GM12872 (cell line): ENCODE measurements around the gene MARCOL.

ENCODE experiments used
- CTCF ChIP-seq: IDR thresholded peaks from 3 replicates; pipeline ENCODE4 v1.5.1; 2011; ENCODE audit warnings: low read depth, mild to moderate bottlenecking, low read length, moderate library complexity; ENCODE audit not compliant: insufficient read depth

Gene MARCOL

GRCh38 chr5:148206620-148207019 is 31.7 kb upstream of the MARCOL start:
- no peak for TF ChIP-seq CTCF

DNA sequence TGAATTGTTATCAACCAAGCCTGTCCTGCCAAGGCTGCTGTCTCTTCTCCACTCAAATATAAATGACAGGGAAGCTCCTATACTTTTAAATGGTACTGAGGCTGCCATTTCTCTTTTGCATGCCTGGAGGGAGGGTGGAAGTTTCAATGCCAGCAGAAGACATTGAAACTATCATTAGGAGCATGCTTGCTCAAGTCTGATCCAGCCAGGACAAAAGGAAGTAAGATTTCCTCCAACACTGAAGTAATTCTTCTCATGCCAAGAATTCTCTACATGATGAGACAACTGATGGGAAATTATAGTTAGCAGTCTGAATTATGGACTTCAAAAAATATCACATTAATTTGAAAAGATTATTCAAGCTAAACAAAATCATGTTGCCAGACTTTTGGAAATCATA is 30.1 kb upstream of the MARCOL start:
- no peak for TF ChIP-seq CTCF

GRCh38 chr5:148209151-148209770 is 29.1 kb upstream of the MARCOL start:
- TF ChIP-seq CTCF, result no peak

DNA sequence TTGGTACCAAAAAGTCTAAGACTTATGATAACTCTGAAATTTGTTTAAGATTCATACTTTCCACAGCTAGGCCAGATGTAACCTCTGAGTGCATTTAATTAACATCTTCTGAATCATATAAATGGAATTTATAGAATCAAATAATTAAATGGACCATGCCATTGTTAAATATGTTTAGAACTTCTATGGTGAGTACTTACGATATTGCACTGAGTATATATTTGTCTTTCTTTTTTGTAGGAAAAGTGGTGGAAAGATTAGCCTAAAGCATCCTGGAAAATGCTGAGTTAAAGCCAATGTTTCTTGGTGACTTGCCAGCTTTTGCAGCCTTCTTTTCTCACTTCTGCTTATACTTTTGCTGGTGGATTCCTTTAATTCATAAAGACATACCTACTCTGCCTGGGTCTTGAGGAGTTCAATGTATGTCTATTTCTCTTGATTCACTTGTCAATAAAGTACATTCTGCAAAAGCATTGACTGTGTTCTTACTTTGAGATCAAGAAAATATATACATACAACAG is 23.6 kb upstream of the MARCOL start:
- no peak for TF ChIP-seq CTCF

- no peak for TF ChIP-seq CTCF
These were observed 16.8 kb upstream of the MARCOL start for GRCh38 chr5:148221508-148221907.

DNA sequence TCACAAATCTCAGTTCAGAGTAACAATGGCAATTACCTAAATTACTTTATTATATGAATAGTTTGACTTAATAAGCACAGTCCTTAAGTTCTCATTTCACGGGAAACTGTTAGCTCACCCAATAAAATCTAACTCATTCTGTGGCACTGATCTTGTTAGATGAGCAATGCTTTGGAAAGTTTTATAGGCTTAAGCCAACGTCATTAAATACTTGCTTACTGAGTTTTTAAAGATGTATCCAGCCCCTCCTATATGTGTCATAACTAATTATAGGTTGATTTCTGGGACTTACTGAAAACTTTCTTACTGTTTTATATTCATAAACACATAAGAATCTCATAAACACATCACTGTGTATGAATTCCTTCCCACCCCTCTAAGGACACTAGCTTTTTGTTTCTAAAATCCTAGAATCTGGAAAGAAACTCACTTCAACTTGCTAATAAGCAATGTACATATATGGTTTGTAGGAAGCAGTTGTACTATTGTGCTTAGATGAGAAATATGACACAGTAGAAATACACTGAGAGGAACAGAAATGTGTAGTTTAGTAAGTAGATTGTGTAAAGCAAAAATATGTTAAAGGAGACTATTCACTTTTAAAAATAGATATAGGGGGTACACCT is 14.1 kb upstream of the MARCOL start:
- no peak for TF ChIP-seq CTCF

DNA sequence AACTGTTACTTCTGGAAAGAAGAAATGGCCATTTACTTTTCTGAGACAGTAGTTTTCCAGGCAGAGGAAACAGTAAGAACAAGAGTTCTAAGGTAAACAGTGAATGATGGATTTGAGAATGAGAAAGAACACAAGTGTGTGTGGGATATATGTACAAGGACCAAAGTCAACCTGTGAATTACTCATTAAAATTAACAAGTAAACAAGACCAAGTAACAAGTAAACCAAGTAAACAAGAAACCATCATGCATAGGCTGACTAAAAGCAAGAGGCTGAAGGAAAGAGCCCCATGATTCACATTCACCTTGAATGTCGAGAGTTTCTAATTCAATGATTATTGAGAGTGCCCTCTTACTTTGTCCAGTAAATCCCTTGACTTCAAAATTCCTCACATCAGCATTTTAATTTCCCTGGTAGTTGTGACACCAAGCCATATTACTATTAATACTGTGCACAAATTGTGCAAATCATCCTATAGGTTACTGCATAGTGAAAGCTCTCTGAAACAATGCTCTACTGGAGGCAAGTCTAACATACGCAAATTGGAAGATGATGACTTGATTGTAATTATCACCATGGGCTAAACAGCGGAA is 9.8 kb upstream of the MARCOL start:
- TF ChIP-seq CTCF, result no peak
